Psoas muscle (tissue), 8 donors: ENCODE measurements around the gene BLCAP. TPM values are rescaled to one million over a fixed set of nuclear protein-coding genes. Genes with fewer than 3 reads are reported as not detected.

Experiments used
- ATAC-seq, 4 donors: fragments of 200-7000 bp; cut with Tn5 transposase; one replicate each; pipeline ENCODE4 v1.9.1; 2020; ENCODE audit warnings: moderate library complexity in 3 of 4, mild to moderate bottlenecking in 2 of 4
- DNase-seq, 2 donors: peaks; one replicate each; pipeline ENCODE4 v3.0.0-alpha.2; 2020
- H3K27ac ChIP-seq: fragments of 200-600 bp; one replicate; pipeline ENCODE4 v1.8.0; 2022
- H3K27me3 ChIP-seq, 3 donors: fragments of 200-600 bp in 1 of 3; one replicate each; pipeline versions ENCODE4 v1.6.1 to v1.8.0; 2013 to 2022; ENCODE audit warnings: low read length in 2 of 3, mild to moderate bottlenecking in 2 of 3, moderate library complexity in 1 of 3; ENCODE audit not compliant: insufficient read depth in 3 of 3
- H3K36me3 ChIP-seq, 2 donors: fragments of 200-600 bp in 1 of 2; one replicate each; pipeline versions ENCODE4 v1.6.1 to v1.8.0; 2013 to 2022; ENCODE audit warnings: low read depth in 1 of 2, mild to moderate bottlenecking in 1 of 2, moderate library complexity in 1 of 2; ENCODE audit not compliant: insufficient read depth in 1 of 2
- H3K4me1 ChIP-seq: fragments of 200-600 bp; one replicate; pipeline ENCODE4 v1.8.0; 2022
- H3K4me3 ChIP-seq: fragments of 200-600 bp; one replicate; pipeline ENCODE4 v1.8.0; 2022; ENCODE audit warnings: mild to moderate bottlenecking
- H3K9me3 ChIP-seq: fragments of 200-600 bp; one replicate; pipeline ENCODE4 v1.8.0; 2022
- WGBS, 3 donors: extraction: QIAGEN DNeasy Blood & Tissue Kit; methylation state at CpG; one replicate each; pipeline versions ENCODE4 v1.1.6 to v1.1.7; 2013; 5-methylcytosine and 5-hydroxymethylcytosine counted together
- intact Hi-C, 2 donors: fragments of 100-400 bp; cut with DNase I; formaldehyde crosslinking; loops; one replicate each; pipeline versions ENCODE4 v1.11.0 to v1.14.2; 2022
- polyA plus RNA-seq, 3 donors: library from polyadenylated mRNA; stranded (reverse); fragments of 200-250 nt; gene quantifications; one replicate each; pipeline ENCODE4 v1.2.3, GENCODE V29; 2013
- total RNA-seq, 4 donors: library from RNA; stranded (reverse); fragmentation: NEBNext Ultra II Directional in 2 of 4; extraction: Animal tissue kit (Norgen Biotek cat#: 25700) in 2 of 4; gene quantifications; one replicate each; pipeline versions ENCODE4 v1.2.1 to v1.2.4, GENCODE V29; 2021 to 2023
- TF ChIP-seq, protein P1 (sequence below): fragments of 200-600 bp; IDR thresholded peaks from one replicate; pipeline ENCODE4 v1.8.0; 2022; ENCODE audit warnings: antibody characterized with exemption
- donor health status: healthy with polysubstance abuse.
- donor health status: DM: no; HTN: no; CAD: no; lungs with moderate emphysema.
- donor health status: Bipolar disorder and iron deficiency.
- donor health status: healthy.
- donor health status: DM: yes; HTN: yes; CAD: no.
- donor health status: DM: no; HTN: no; CAD: no.
- donor health status: DM: no; HTN: no; CAD: no.
- donor health status: DM: yes; HTN: yes; CAD: no.

The BLCAP gene
- total and polyA plus RNA-seq, 7 donors, result 267 to 656 (median 366) TPM

DNA sequence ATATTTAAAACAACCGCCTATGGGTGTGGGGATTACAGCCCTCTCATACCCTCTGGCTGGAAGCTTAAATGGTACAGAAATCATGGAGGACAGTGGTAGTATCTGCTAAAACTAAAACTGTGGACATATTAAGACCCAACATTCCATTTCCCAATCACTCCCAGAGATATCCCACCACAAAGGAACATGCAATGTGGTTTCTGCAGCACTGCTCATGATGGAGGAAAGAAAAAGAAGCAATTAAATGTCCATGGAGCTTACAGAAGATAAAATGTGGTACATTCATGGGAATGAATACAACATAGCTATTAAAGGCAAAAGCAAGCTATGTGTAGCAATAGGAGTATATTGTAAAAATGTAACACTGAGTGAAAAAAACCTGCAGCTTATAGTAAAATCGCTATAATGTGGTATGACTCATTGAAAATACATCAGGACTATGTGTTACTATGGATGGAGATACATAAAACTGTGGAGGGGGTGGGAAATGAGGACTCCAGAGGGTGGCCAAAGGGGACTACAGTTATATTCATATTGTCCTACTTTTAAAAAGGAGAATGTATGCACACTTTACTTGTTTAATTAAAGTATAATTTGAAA is 29.5 kb downstream of the BLCAP start:
- intact Hi-C loops, result no loop called here
- 81 to 82% (median 82%) methylated on average over 2 of the region's 2 CpGs for WGBS, 3 donors
- Histone ChIP-seq H3K36me3 (peaks cover 0 to 16% of the 10 kb centered on the region in 2 donors), H3K4me3 (no peak overlapping the region), H3K27ac (no peak overlapping the region), H3K9me3 (no peaks in the 10 kb centered on the region), H3K27me3 (no peaks in the 10 kb centered on the region), H3K4me1 (no peaks in the 10 kb centered on the region)
- DNase-seq (no peak), ATAC-seq (no peak)
- TF ChIP-seq, protein P1, sequence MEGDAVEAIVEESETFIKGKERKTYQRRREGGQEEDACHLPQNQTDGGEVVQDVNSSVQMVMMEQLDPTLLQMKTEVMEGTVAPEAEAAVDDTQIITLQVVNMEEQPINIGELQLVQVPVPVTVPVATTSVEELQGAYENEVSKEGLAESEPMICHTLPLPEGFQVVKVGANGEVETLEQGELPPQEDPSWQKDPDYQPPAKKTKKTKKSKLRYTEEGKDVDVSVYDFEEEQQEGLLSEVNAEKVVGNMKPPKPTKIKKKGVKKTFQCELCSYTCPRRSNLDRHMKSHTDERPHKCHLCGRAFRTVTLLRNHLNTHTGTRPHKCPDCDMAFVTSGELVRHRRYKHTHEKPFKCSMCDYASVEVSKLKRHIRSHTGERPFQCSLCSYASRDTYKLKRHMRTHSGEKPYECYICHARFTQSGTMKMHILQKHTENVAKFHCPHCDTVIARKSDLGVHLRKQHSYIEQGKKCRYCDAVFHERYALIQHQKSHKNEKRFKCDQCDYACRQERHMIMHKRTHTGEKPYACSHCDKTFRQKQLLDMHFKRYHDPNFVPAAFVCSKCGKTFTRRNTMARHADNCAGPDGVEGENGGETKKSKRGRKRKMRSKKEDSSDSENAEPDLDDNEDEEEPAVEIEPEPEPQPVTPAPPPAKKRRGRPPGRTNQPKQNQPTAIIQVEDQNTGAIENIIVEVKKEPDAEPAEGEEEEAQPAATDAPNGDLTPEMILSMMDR, result no peak

DNA sequence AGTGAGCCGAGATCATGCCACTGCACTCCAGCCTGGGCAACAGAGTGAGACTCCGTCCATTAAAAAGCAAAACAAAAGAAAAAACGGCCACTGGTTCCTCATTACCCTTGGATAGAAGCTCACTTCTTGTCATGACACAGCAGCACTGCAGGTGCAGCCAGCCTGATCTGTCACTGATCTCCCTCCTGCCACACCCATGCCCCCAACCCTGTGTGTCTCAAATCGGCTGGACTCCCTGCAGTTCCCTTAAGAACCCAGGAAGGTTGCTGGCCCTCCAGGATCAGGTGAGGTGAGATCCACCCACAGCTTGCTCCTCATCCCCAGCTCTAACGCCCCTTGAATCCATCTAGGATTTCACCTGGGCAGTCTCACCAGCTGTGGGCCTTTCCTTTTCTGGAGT is 32.9 kb downstream of the BLCAP start:
- TF ChIP-seq, protein P1, result no peak
- no peaks in the 10 kb centered on the region for H3K27me3 ChIP-seq
- H3K27ac ChIP-seq, result no peak overlapping the region
- no peak for ATAC-seq
- H3K4me1 ChIP-seq, result no peaks in the 10 kb centered on the region
- no peak overlapping the region for H3K4me3 ChIP-seq
- H3K36me3 ChIP-seq, result peaks cover 0 to 20% of the 10 kb centered on the region in 2 donors
- intact Hi-C loops, result no loop called here
- DNase-seq, result no peak
- no peaks in the 10 kb centered on the region for H3K9me3 ChIP-seq
- 83 to 87% (median 86%) methylated on average over 5 of the region's 5 CpGs for WGBS, 3 donors

DNA sequence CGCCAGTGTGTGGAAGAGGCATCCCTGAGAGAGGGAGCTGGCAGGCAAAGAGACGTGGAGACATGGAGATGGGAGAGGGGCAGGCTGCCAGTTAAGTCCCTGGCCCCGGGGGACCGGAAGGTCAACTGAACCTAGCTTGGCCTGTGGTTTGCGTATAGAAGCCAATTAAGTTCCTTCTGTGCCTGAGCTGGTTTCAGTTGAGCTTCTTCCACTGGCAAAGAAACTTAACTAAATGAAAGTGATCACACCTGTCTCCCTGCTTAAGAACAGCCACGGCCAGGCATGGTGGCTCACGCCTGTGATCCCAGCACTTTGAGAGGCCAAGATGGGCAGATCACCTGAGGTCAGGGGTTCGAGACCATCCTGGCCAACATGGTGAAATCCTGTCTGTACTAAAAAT is 33.4 kb downstream of the BLCAP start:
- H3K4me1 ChIP-seq, result no peaks in the 10 kb centered on the region
- DNase-seq, result no peak
- no peaks in the 10 kb centered on the region for H3K27me3 ChIP-seq
- intact Hi-C loops, result no loop called here
- no peak overlapping the region for H3K27ac ChIP-seq
- H3K4me3 ChIP-seq, result no peak overlapping the region
- H3K36me3 ChIP-seq, result peaks cover 0 to 20% of the 10 kb centered on the region in 2 donors
- TF ChIP-seq, protein P1, result no peak
- no peaks in the 10 kb centered on the region for H3K9me3 ChIP-seq
- no peak for ATAC-seq
- 75 to 86% (median 77%) methylated on average over 8 of the region's 8 CpGs for WGBS, 3 donors

DNA sequence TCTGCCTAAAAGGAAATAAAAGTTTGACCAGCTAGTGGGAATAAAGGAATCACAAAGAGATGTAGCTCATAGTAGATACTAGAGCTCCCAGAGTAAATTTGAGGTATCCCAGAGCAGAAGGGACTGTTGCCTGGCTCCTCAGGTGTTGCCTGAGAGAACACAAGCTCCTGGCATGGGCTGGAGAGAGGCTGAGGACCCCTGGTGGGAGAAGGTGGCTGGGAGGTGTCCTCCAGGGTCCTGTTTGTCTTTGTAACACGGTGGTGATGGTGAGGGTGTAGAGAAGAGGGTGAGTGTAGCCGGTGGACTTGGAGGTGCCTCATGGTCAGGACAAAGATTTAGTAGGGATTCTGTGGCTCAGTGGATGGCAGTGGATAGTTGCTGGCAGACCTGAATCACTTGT is 34.7 kb downstream of the BLCAP start:
- no peak overlapping the region for H3K27ac ChIP-seq
- no peak overlapping the region for H3K4me3 ChIP-seq
- TF ChIP-seq, protein P1, result no peak
- WGBS, 3 donors, result 69 to 81% (median 79%) methylated on average over 2 of the region's 2 CpGs
- H3K4me1 ChIP-seq, result no peaks in the 10 kb centered on the region
- ATAC-seq (no peak), DNase-seq (no peak)
- H3K36me3 ChIP-seq, result peaks cover 0 to 13% of the 10 kb centered on the region in 2 donors
- no peaks in the 10 kb centered on the region for H3K9me3 ChIP-seq
- intact Hi-C loops, result no loop called here
- H3K27me3 ChIP-seq, result no peaks in the 10 kb centered on the region

DNA sequence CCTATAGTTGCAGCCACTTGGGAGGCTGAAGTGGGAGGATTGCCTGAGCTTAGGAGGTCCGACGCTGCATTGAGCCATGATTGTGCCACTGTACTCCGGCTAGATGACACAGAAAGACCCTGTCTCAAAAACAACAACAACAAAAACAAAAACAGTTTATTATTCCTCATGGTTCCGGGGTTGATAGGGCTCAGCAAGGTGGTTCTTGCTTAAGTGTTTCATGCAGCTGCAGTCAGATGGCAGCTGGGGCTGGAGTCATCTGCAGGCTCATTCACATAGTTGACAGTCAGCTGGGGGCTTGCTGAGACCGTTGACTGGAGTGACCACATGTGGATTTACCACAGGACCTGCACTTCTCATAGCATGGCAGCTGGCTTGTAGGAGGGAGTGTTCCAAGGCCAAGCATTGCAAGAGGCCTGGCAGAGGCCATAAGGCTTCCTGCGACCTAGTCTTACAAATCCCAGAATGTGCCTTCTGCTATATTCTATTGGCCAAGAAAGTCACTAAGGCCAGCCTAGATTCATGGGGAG is 35.5 kb downstream of the BLCAP start:
- Histone ChIP-seq H3K27ac (no peak overlapping the region), H3K4me3 (no peak overlapping the region), H3K36me3 (peaks cover 0 to 13% of the 10 kb centered on the region in 2 donors), H3K4me1 (no peaks in the 10 kb centered on the region), H3K27me3 (no peaks in the 10 kb centered on the region), H3K9me3 (no peaks in the 10 kb centered on the region)
- DNase-seq, result no peak
- intact Hi-C loops, result no loop called here
- peak in 3 of 4 donors; percentile 16 to 30 (median 21) for ATAC-seq
- TF ChIP-seq, protein P1, result no peak
- 83 to 86% (median 86%) methylated on average over 6 of the region's 6 CpGs for WGBS, 3 donors
